Spleen (tissue), 11 donors: ENCODE measurements around the gene AHNAK2. TPM values are rescaled to one million over a fixed set of nuclear protein-coding genes. Genes with fewer than 3 reads are reported as not detected.

Experiments used
- DNase-seq: peaks from one replicate; pipeline ENCODE4 v3.0.0-alpha.2; 2020
- H3K27ac ChIP-seq, 8 donors: fragments of 200-600 bp; sonication (generic) in 7 of 8; 1 replicate in 4 of 8; 2 replicates in 4 of 8; pipeline versions ENCODE4 v1.5.0 to v1.8.0; 2016 to 2021; ENCODE audit warnings: inconsistent platforms in 4 of 8, mild to moderate bottlenecking in 4 of 8, moderate library complexity in 1 of 8
- H3K27me3 ChIP-seq, 7 donors: fragments of 200-600 bp; sonication (generic) in 6 of 7; replicated peaks in 1 of 7; 1 replicate in 4 of 7; 2 replicates in 3 of 7; pipeline versions ENCODE4 v1.5.0 to v1.8.0; 2016 to 2021; ENCODE audit warnings: inconsistent platforms in 3 of 7, mild to moderate bottlenecking in 1 of 7
- H3K36me3 ChIP-seq, 6 donors: fragments of 200-600 bp; sonication (generic) in 5 of 6; 1 replicate in 4 of 6; 2 replicates in 2 of 6; pipeline versions ENCODE4 v1.5.0 to v1.8.0; 2016 to 2021; ENCODE audit warnings: inconsistent platforms in 2 of 6
- H3K4me1 ChIP-seq, 6 donors: fragments of 200-600 bp; sonication (generic) in 5 of 6; 1 replicate in 3 of 6; 2 replicates in 3 of 6; pipeline versions ENCODE4 v1.5.0 to v1.8.0; 2016 to 2021; ENCODE audit warnings: inconsistent platforms in 3 of 6
- H3K4me3 ChIP-seq, 8 donors: fragments of 200-600 bp; sonication (generic) in 7 of 8; 1 replicate in 4 of 8; 2 replicates in 4 of 8; pipeline versions ENCODE4 v1.5.0 to v1.8.0; 2016 to 2021; ENCODE audit warnings: inconsistent platforms in 4 of 8, mild to moderate bottlenecking in 4 of 8, moderate library complexity in 2 of 8
- H3K9me3 ChIP-seq, 8 donors: fragments of 200-600 bp; sonication (generic) in 7 of 8; 1 replicate in 4 of 8; 2 replicates in 4 of 8; pipeline versions ENCODE4 v1.5.0 to v1.8.0; 2016 to 2021; ENCODE audit warnings: inconsistent platforms in 4 of 8
- POLR2A ChIP-seq, 3 donors: fragments of 450-650 bp; IDR thresholded peaks; one replicate each; pipeline ENCODE4 v1.5.1; 2017; ENCODE audit warnings: antibody characterized with exemption in 3 of 3, mild to moderate bottlenecking in 1 of 3
- POLR2AphosphoS5 ChIP-seq, 3 donors: sonication (generic); formaldehyde crosslinking; IDR thresholded peaks; one replicate each; pipeline ENCODE4 v1.5.1; 2017; ENCODE audit warnings: antibody characterized with exemption in 3 of 3
- WGBS, 5 donors: extraction: QIAGEN DNeasy Blood & Tissue Kit in 3 of 5; methylation state at CpG; one replicate each; pipeline versions ENCODE4 v1.1.5 to v1.1.7; 2013 to 2018; 5-methylcytosine and 5-hydroxymethylcytosine counted together
- intact Hi-C: fragments of 100-400 bp; cut with DNase I; formaldehyde crosslinking; loops from one replicate; pipeline ENCODE4 v1.15.0; 2023; ENCODE audit warnings: low total_unique reads
- polyA plus RNA-seq, 3 donors: library from polyadenylated mRNA; stranded (reverse); fragments of 200-250 nt; gene quantifications; one replicate each; pipeline ENCODE4 v1.2.1, GENCODE V29; 2013
- total RNA-seq, 7 donors: library from RNA; depleted of rRNA in 3 of 7; stranded (reverse); fragments of >200 nt in 3 of 7; fragmentation: NEBNext Ultra II Directional in 4 of 7; extraction: Animal tissue kit (Norgen Biotek cat#: 25700) in 4 of 7; gene quantifications; one replicate each; pipeline versions ENCODE4 v1.1.0 to v1.2.1, GENCODE V29; 2016 to 2021
- TF ChIP-seq, protein P1 (sequence below), 11 experiments: fragments of 200-600 bp in 7 of 11; fragments of 450-650 bp in 4 of 11; sonication (generic) in 4 of 11; IDR thresholded peaks in 8 of 11; conservative IDR thresholded peaks in 3 of 11; 1 replicate in 7 of 11; 2 replicates in 4 of 11; pipeline versions ENCODE4 v1.4.0 to v1.8.0; 2016 to 2021; ENCODE audit warnings: antibody characterized with exemption in 11 of 11, inconsistent platforms in 4 of 11, mild to moderate bottlenecking in 1 of 11
- donor health status: healthy with polysubstance abuse.
- donor health status: DM: no; HTN: no; CAD: no; lungs with moderate emphysema.
- donor health status: DM: no; HTN: no; CAD: no.
- donor health status: Bipolar disorder and iron deficiency.
- donor health status: healthy.
- donor health status: DM: no; HTN: no; CAD: no.
- donor health status: DM: yes; HTN: yes; CAD: no.

Gene AHNAK2
- total and polyA plus RNA-seq, 10 donors: 0.26 to 1.3 (median 0.71) TPM

DNA sequence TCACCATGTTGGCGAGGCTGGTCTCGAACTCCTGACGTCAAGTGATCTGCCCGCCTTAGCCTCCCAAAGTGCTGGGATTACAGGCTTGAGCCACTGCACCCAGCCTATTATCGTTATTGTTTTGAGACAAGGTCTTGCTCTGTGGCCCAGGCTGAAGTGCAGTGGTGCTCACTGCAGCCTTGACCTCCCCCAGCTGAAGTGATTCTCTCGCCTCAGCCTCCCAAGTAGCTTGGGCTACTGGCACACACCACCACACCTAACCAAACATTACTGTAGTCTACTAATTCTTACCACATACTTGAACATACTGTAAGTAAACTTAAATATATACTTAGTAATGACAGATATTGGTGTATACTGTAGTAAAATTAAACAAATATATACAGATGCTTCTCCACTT, 47.3 kb upstream of the AHNAK2 start:
- H3K4me3 ChIP-seq: no peak overlapping the region
- TF ChIP-seq POLR2AphosphoS5 (IDR thresholded peaks at IDR 0.05) (no peak), POLR2A (IDR thresholded peaks at IDR 0.05) (no peak)
- TF ChIP-seq, protein P1, sequence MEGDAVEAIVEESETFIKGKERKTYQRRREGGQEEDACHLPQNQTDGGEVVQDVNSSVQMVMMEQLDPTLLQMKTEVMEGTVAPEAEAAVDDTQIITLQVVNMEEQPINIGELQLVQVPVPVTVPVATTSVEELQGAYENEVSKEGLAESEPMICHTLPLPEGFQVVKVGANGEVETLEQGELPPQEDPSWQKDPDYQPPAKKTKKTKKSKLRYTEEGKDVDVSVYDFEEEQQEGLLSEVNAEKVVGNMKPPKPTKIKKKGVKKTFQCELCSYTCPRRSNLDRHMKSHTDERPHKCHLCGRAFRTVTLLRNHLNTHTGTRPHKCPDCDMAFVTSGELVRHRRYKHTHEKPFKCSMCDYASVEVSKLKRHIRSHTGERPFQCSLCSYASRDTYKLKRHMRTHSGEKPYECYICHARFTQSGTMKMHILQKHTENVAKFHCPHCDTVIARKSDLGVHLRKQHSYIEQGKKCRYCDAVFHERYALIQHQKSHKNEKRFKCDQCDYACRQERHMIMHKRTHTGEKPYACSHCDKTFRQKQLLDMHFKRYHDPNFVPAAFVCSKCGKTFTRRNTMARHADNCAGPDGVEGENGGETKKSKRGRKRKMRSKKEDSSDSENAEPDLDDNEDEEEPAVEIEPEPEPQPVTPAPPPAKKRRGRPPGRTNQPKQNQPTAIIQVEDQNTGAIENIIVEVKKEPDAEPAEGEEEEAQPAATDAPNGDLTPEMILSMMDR (IDR thresholded peaks at IDR 0.05 in 8 of 11, conservative IDR thresholded peaks at IDR 0.05 in 3 of 11): no peak
- WGBS, 5 donors: 93 to 96% (median 95%) methylated on average over 6 of the region's 6 CpGs
- H3K9me3 ChIP-seq: no peaks in the 10 kb centered on the region
- DNase-seq: no peak
- intact Hi-C loops: no loop called here
- peaks cover 6 to 41% (median 23%) of the 10 kb centered on the region in 6 donors for H3K4me1 ChIP-seq
- peak overlapping the region in 4 of 8 donors; percentile 4 to 66 (median 56) for H3K27ac ChIP-seq
- no peaks in the 10 kb centered on the region for H3K27me3 ChIP-seq
- H3K36me3 ChIP-seq: peaks cover 0 to 5% (median 0%) of the 10 kb centered on the region in 6 donors

DNA sequence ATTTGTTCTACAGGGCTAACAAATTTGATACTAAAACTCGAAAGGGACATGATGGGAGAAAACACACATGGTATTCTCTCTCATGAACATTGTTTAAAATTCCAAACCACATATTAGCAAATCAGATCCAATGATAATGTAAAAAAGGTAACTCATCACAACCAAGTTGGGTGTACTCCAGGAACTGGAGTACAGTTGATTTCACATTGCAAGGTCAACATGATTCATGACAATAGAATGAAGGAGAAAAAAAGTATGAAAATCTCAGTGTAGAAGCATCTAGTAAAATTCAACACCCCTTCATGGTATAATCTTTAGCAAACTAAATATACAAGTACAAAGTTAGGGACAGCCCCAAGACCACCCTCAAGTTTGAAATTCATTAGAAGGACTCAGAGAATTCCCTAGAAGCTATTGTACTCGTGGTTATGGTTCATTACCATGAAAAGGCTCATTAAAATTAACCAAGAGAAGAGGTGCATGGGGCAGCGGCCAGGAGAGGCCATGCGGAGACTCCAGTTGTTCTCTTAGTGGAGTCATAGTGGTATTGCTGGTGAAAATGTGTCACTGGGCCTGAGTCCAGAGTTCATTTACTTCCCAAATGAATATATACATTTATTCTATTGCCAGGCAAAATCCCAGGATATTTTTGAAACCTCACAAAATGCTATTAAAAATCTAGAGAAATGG, 45.8 kb upstream of the AHNAK2 start:
- Histone ChIP-seq H3K27me3 (no peaks in the 10 kb centered on the region), H3K36me3 (no peaks in the 10 kb centered on the region), H3K9me3 (no peaks in the 10 kb centered on the region), H3K4me3 (no peak overlapping the region), H3K27ac (peak overlapping the region in 2 of 8 donors; percentile 49 to 63), H3K4me1 (peaks cover 19 to 56% (median 38%) of the 10 kb centered on the region in 6 donors)
- TF ChIP-seq POLR2A (IDR thresholded peaks at IDR 0.05) (no peak), POLR2AphosphoS5 (IDR thresholded peaks at IDR 0.05) (no peak)
- TF ChIP-seq, protein P1 (IDR thresholded peaks at IDR 0.05 in 8 of 11, conservative IDR thresholded peaks at IDR 0.05 in 3 of 11): no peak
- intact Hi-C loops: no loop called here
- 78 to 87% (median 82%) methylated on average over 4 of the region's 4 CpGs for WGBS, 5 donors
- DNase-seq: no peak

DNA sequence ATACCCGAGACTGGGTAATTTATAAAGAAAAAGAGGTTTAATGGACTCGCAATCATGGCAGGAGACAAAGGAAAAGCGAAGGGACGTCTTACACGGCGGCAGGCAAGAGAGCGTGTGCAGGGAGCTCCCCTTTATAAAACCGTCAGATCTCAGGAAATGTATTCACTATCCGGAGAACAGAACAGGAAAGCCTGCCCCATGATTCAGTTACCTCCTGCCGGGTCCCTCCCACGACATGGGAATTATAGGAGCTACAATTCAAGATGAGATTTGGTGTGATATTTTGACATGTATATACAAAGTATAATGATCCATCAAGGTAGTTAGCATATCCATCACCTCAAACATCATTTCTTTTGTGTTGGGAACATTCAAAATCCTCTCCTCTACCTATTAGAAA, 45.0 kb upstream of the AHNAK2 start:
- H3K27me3 ChIP-seq: no peaks in the 10 kb centered on the region
- WGBS, 5 donors: 57 to 74% (median 70%) methylated on average over 11 of the region's 11 CpGs
- H3K36me3 ChIP-seq: no peaks in the 10 kb centered on the region
- no peak for DNase-seq
- H3K4me1 ChIP-seq: peaks cover 20 to 64% (median 45%) of the 10 kb centered on the region in 6 donors
- H3K9me3 ChIP-seq: no peaks in the 10 kb centered on the region
- H3K4me3 ChIP-seq: no peak overlapping the region
- intact Hi-C loops: no loop called here
- no peak overlapping the region for H3K27ac ChIP-seq
- TF ChIP-seq, protein P1 (IDR thresholded peaks at IDR 0.05 in 8 of 11, conservative IDR thresholded peaks at IDR 0.05 in 3 of 11): no peak
- TF ChIP-seq POLR2AphosphoS5 (IDR thresholded peaks at IDR 0.05): no peak
- no peak for TF ChIP-seq POLR2A (IDR thresholded peaks at IDR 0.05)

DNA sequence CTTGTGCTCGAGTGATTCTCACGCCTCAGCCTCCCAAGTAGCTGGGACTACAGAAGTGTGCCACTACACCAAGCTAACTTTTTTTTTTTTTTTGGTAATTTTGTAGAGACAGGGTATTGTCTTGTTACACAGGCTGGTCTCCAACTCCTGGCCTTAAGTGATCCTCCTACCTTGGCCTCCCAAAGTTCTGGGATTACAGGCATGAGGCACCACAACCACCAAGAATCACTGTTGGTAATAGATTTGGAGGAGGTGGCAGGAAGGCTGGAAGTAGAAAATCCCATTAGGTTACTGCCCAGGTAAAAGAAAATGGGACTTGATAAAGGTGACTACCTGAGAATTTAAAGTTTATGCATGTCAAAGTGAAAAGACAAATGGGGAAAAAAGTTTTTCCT, 44.1 kb upstream of the AHNAK2 start:
- Histone ChIP-seq H3K27ac (no peak overlapping the region), H3K4me1 (peaks cover 20 to 72% (median 48%) of the 10 kb centered on the region in 6 donors), H3K9me3 (no peaks in the 10 kb centered on the region), H3K4me3 (peak overlapping the region in 2 of 8 donors; percentile 60 to 69), H3K36me3 (no peaks in the 10 kb centered on the region), H3K27me3 (no peaks in the 10 kb centered on the region)
- 72 to 86% (median 85%) methylated on average over 2 of the region's 2 CpGs for WGBS, 5 donors
- intact Hi-C loops: no loop called here
- DNase-seq: no peak
- TF ChIP-seq, protein P1 (IDR thresholded peaks at IDR 0.05 in 8 of 11, conservative IDR thresholded peaks at IDR 0.05 in 3 of 11): no peak
- TF ChIP-seq POLR2A (IDR thresholded peaks at IDR 0.05) (no peak), POLR2AphosphoS5 (IDR thresholded peaks at IDR 0.05) (no peak)
